ENCODE data around the gene TSKU.
A peak's percentile ranks its signal among the peaks of the same experiment; 100 is the strongest.
"Not testable (repeated sequence)": the region's sequence is repeated elsewhere in the genome, so short reads cannot be mapped to it uniquely, and the experiment has no call there.

TSKU gene

GRCh38 chr11:76827005-76827404 lies 43.8 kb downstream of the TSKU start:
- DNase-seq: not testable (repeated sequence)

- peak; percentile 91 for DNase-seq
Observed at GRCh38 chr11:76830639-76831327, 47.6 kb downstream of the TSKU start.

GRCh38 chr11:76831686-76832310 lies 48.6 kb downstream of the TSKU start:
- no peak for DNase-seq

GRCh38 chr11:76832361-76832760 lies 49.2 kb downstream of the TSKU start:
- DNase-seq: no peak

- no peak for DNase-seq
Observed at GRCh38 chr11:76834151-76834550, 51.0 kb downstream of the TSKU start.

GRCh38 chr11:76835036-76835435 lies 51.9 kb downstream of the TSKU start:
- no peak for DNase-seq

GRCh38 chr11:76835928-76836612 lies 52.9 kb downstream of the TSKU start:
- DNase-seq: peak; percentile 13

GRCh38 chr11:76836613-76837291 lies 53.6 kb downstream of the TSKU start:
- no peak for DNase-seq

- no peak for DNase-seq
Observed at GRCh38 chr11:76837696-76838677, 54.8 kb downstream of the TSKU start.

- DNase-seq: no peak
Observed at GRCh38 chr11:76838678-76839068, 55.5 kb downstream of the TSKU start.

GRCh38 chr11:76839311-76839710 lies 56.2 kb downstream of the TSKU start:
- DNase-seq: no peak

- no peak for DNase-seq
Observed at GRCh38 chr11:76841923-76842452, 58.8 kb downstream of the TSKU start.

- DNase-seq: no peak
Observed at GRCh38 chr11:76843907-76844306, 60.8 kb downstream of the TSKU start.

GRCh38 chr11:76844511-76844910 lies 61.4 kb downstream of the TSKU start:
- DNase-seq: no peak

- no peak for DNase-seq
Observed at GRCh38 chr11:76845069-76845468, 61.9 kb downstream of the TSKU start.

- DNase-seq: no peak
Observed at GRCh38 chr11:76846441-76846840, 63.3 kb downstream of the TSKU start.

Data from NCI-H2171 treated with DMSO at 0.1 percent for 48 hours (cell line).